ENCODE results near the gene RPP14.

Gene RPP14

DNA sequence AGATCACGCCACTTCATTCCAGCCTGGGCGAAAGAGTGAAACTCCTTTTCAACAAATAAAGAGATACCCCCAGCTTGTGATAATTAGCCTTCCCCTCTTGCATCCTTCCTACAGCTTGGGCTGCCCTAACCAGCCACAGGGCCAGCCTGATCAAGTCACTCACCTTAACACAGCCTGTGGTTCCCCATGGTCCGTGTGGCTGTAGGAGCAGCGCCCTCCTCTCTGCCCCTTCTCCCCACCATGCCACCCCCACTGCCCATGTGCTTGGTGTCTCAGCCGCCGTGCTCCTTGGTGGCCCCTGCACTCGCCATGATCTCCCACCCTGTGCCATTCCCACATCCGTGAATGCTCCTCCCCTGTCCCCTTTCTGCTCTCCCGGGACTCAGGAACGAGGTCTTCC, 13.2 kb upstream of the RPP14 start:
- no peak for DNase-seq

DNA sequence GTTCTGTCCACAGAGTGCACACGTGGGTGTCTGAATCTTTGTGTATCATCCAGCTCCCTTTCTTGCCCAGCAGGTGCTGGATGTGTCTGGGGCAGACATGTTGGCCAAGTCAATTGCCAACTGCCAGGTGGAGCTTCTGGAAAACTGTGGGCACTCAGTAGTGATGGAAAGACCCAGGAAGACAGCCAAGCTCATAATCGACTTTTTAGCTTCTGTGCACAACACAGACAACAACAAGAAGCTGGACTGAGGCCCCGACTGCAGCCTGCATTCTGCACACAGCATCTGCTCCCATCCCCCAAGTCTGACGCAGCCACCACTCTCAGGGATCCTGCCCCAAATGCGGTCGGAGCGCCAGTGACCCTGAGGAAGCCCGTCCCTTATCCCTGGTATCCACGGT, 12.5 kb upstream of the RPP14 start:
- DNase-seq = no peak

DNA sequence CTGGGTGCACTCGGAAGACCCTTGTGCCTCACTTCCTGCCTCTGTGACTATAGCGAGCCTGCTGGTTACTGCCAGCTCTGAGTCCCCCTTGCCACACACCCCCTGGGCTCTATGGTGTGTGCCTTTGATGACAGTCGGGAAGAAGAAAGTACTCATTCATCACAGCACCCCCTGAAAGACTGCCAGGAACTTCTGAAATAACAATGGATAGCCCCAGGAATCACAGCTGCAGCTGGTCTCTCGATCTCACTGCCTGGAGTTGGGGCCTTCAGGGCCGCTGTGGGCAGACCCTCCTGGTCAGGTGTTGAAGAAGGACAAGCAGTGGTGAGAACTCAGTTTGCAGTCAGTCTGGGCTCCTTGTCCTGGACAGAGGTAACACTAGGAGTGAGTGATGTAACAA, 9.8 kb upstream of the RPP14 start:
- DNase-seq = no peak

DNA sequence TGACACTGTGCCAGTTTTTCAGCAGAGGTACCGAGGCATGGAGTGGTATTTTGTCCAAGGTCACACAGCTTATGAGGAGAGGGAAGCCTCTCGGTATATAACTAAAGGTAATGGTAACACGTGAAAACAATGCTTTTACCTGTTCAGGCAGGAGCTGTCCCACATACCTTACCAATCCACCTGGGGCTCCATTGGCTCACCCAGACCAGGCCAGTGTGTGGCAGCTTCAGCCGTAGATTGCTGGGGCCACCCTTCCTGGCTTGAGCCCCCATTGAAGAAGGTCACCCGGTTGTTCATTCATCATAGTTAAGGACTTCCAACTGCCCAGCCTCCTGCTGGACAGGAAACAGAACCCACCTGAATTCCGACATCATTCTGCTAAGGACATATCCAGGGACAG, 9.2 kb upstream of the RPP14 start:
- DNase-seq = no peak

DNA sequence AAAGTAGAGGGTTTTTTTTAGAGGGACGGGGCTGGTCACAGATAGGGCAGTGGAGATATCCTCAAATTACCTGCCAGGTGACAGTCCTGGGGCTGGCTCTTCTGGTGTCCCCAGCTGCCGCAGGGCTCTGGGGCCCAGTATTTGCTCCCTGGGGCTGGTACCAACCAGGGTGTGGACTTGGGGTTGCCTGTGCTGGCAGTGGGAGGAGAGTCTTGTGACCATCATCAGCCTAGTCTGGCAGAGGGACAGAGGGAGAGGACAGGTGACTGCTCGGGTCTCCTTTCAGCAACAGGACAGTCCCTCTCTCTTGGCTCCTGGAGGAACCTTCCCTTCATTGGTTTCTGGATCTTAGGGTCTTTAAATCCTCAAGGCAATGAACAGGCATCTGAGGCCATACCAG, 7.9 kb upstream of the RPP14 start:
- DNase-seq = no peak

DNA sequence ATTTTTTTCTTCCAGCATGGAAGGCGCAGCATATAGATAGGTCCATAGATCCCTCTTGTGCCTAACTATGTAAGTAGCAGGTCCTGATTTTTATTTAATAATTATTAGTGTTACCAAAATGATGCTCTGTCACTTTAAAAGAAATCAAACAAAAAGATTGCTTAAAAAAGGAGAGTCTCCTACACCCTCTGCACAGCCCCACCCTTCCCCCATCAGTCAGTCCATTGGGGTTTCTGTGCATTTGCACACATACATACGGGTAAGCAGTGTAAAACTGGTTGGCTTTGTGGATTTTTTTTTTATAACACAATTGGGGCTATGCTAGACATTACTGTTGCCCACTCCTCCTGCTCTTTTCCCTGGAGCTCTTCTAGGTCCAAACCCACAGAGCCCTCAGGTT, 7.0 kb upstream of the RPP14 start:
- no peak for DNase-seq

DNA sequence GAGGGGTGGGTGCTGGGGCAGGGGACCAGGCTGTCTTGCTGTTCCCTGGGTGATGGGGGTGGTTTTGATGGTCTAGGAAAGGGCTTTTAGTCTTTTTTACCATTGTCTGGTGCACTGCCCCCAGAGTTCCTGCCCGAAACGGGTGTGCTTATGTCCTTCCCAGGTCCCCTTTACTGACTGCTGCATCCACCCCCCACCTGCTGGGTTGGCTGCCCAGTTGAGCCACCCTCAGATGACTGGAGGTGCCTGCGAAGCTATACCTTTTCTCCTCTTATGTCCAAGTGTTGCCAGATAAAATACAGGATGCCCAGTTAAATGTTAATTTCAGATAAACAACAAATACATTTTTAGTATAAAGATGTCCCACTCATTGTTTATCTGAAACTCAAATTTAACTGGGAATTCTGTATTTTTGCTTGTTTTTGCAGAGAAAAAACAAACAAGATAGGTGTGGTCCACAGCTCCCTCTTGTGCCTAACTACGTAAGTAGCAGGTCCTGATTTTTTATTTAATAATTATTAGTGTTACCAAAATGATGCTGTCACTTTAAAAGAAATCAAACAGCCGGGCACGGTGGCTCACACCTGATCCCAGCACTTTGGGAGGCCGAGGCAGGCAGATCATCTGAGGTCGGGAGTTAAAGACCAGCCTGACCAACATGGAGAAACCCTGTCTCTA, 6.1 kb upstream of the RPP14 start:
- DNase-seq = no peak

DNA sequence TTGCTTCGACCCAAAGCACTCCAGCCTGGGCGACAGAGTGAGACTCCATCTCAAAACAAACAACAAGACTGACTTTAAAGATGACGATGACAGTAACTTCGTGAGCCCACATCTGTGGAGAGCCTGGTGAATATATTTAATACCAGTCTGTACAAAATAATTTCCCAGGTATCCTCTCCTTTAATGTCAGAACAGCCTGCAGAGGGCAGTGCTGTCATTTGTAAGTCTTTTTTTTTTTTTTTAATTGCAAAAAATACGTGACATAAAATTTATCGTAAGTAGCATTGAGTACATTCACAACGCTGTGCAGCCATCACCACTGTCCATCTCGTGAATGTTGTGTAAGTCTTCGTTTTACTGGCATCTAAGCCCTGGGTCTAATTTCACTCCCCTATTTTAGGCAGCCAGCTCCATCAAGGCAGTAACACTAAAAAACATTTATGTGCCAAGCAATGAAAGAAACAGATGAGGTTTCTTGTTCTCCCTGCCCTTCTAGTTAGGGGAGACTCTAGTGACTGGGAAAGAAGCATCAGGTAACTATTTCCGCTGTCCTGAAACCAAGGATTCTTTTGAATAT, 1.7 kb downstream of the RPP14 start:
- DNase-seq = no peak

DNA sequence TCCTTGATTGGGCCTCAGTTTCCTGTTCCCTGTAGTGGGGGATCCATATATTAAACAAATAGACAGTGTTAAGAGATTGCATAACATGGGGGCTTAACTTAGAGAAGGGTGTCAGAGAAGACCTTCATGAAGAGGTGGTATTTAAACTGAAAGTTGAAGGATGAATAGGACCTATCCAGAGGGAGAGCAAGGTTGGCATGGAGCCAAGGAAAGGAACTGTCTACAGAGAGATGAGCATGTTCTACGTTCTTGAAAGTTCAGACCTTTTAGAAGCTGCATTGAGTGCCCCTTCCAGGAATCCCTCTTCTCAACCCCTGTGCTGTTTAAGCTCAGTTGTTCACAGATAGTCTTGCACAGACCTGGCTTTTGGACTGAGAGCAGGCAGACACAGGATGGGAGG, 2.7 kb downstream of the RPP14 start:
- DNase-seq = no peak

DNA sequence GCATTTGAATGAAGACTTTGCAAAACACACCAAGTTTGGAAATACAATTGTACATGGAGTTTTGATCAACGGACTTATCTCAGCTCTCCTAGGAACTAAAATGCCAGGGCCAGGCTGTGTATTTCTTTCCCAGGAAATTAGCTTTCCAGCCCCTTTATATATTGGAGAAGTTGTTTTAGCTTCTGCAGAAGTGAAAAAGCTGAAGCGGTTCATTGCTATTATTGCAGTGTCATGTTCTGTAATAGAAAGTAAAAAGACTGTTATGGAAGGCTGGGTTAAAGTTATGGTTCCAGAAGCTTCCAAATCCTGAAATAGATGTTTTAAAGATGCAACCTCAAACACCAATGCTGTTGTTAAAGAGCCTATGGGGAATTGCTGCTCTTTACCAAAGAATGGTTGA, 11.8 kb downstream of the RPP14 start:
- no peak for DNase-seq

DNA sequence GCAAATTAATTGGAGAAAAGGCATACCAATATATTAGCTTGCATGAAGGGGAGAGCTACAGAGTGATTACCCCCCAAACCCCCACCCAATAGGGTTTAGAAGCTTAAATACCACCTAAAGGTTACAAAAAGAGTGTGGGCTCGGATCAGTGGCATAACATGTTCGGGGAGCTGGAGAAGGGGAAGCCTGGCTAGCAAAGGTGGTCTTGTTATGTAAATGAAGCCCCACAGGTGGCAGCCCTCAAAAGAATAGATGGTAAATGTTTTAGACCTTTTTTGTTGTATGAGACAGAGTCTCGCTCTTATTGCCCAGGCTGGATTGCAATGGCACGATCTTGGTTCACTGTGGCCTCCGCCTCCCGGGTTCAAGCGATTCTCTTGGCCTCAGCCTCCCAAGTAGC, 15.7 kb downstream of the RPP14 start:
- no peak for DNase-seq

DNA sequence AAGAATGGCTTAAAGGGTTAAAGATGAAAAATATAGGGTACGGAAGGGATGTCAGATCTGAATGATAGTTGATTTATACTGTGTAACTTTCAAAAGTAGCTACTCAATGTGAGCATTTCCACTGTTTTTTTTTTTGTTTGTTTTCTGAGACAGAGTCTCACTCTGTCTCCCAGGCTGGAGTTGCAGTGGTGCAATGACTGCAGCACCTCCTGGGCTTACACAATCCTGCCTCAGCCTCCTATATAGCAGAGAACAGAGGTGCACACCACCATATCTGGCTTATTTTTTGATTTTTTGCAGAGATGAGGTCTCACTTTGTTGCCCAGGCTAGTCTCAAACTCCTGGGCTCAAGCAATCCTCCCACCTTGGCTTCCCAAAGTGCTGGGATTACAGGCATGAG, 16.7 kb downstream of the RPP14 start:
- DNase-seq = no peak

DNA sequence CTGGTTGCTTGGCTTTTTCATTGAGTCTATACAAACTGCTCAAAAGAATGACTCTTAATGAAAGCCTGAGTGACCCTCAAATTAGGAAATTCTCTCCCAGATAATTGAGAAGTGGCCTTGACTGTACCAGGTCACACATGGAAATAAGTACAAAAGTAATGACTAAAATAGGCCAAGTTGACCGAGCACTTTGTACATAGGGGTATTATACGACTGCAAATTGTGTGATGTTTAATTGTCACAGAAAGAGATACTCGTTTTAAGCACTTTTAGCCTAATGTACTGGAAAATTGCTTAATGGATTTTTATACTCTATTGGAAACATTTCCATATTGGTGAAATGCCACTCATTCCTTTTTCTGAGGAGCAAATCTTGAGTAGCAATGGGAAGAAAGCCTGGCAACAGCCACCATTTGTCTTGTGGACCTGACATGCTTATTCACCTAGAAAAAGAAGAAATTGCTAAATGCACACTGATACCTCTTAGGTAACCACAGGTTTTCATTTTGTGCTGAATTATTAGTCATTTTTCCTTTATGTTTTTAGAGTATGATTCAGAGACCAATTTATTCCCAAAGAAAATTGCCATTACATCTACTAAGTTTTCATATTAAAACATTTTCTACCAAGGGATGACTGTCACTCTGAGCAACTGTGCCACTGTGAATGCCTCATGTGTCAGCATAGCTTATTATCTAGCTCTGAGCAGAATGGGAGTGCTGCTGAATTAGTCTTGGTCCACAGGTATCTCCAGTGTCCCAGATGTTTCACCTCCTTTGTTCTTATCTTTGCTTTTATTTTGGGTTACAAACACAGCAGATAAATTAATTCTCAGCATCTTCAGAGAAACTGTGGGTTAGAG, 17.7 kb downstream of the RPP14 start:
- DNase-seq = no peak

DNA sequence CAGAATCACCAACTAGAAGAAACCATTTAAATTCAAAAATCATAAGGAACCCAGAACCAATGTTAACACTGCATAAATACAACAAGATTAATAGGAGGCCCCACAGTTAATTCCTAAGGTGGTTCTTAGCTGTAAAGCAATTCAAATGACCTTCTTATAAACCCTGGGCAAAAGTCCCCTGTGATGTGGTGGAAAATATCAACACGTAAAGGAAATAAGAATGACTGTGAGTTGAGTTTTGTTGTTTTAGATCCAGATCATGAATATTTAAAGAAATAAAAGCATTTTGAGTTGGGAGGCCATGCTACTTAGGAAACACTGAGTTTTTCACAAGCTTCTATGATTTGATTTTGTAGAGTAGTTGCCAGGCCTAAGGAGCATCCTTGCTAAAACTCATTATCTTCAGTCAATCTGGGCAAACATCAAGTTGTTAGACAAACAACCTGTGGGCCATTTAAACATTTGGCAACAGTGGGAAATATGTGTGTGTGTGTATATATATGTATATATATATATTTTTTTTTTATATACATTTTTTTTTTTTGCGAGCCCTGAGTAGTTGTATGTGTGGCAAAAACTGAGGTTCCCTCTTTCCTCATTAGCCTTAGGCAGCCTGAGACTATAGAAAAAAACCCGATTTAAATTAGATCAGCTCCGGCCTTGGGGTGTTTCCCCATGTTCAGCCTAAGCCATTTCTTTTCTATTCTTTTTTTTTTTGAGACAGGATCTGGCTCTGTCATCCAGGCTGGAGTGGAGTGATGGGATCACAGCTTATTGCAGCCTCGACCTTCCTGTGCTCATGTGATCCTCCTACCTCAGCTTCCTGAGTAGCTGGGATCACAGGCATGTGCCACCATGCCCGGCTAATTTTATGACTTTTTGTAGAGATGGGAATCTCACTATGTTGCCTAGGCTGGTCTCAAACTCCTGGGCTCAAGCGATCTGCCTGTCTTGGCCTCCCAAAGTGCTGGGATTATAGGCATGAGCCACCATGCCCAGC, 18.6 kb downstream of the RPP14 start:
- DNase-seq = no peak

DNA sequence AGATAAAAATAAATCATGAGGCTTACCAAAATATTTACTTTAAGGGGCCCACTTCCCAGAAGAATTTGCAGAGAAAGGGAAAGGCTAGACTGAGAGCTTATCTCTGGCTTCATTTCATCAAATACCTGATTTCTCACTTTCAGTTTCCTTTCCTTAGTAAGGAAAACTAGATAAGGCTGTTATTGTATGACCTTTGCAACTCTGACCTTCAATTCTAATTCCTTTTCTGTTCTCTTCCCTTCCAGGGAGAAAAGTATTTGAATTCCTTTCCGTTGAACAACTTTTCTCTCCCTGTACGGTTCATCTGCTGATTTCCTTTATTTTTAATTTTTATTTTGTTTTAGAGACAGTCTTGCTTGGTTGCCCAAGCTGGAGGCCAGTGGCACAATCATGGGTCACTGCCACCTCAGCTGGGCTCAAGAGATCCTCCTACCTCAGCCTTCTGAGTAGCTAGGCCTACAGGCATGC, 19.5 kb downstream of the RPP14 start:
- no peak for DNase-seq

DNA sequence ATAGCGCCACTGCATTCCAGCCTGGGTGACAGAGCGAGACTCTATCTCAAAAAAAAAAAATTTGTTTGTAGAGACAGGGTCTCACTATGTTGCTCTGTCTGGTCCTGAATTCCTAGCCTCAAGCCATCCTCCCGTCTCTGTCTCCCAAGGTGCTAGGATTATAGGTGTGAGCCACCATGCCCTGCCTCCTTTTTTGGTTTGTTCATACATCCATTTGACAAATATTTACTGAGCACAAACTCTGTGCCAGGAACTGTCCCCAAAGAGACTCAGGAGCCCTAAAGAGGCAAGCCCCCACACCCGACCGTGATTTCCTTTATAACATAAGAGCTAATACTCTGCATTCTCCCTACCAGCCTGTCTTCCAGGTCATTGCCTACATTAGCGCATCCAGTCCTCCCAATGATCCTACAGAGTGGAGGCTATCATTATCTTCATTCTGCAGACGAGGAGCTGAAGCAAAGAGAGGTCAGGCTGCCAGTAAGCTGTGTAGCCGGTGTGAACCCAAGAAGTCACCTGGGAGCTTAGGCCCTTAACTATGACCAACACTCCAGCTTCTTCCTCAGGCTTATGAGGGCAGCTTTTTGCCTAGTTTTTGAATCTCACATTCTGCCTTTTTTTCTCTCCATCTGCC, 20.3 kb downstream of the RPP14 start:
- no peak for DNase-seq

DNA sequence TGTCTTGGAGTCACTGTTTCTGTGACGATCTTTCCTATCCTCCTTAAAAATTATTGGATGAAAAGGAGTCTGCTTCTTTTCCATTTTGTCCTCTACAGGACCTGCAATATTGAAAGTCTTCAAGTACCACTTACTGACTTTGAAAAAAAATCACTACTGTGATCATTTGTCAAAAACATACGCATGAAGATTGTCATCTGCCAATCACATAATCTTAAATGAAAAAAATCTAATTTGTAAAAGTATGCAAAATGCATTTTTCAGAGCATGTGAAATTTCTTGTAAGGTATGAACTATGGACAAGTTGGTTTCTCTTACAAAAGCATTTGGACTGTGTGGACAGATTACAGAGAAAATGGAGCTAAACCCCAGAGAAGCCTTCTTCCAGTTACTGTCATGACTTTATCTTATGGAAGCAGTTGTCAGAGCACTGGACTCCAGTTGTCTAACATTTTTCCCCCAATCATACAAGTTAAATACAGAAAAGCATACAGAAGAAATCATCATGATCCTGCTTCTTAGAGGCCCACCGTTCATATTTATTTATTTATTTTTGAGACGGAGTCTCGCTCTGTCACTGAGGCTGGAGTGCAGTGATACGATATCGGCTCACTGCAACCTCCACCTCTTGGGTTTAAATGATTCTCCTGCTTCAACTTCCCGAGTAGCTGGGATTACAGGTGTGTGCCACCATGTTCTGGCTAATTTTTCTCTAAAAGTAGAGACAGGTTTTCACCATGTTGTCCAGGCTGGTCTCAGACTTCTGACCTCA, 23.3 kb downstream of the RPP14 start:
- DNase-seq = no peak

DNA sequence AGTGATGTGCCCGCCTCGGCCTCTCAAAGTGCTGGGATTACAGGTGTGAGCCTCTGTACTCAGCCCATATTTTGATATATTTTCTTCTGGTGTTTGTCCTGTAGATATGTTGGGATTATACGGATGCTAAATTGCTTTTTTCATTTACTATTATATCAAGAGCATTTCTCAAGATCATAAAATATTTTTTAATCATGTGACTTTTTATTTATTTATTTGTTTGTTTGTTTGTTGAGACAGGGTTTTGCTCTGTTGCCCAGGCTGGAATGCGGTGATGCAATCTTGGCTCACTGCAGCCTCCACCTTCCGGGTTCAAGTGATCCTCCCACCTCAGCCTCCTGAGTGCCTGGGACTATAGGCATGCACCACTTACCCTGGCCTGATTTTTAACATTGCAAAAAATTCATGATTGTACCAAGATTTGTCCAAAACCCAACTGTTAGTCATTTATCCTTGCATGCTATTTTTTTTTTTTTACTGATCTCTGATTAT, 23.9 kb downstream of the RPP14 start:
- no peak for DNase-seq

DNA sequence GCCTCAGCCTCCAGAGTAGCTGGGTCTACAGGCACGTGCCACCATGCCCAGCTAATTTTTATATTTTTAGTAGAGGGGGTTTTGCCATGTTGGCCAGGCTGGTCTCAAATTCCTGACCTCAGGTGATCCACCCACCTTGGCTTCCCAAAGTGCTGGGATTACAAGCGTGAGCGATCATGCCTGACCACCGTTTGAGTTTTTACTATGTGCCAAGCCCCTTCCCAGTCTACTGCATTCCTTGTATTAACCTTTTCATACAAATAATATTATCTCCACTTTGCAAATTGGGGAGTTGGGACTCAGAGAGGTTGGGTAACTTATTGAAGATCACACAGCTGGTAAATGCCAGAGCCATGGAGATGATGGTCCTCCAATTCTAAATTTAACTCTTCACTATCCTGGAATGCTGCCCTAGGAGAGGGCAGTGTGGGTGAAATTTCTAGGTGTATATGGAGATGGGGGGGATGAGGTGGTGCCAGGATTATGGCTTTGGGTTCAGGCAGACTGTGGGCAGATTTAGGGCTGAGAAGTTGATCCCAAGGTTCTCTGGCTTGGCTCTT, 25.6 kb downstream of the RPP14 start:
- DNase-seq = no peak

DNA sequence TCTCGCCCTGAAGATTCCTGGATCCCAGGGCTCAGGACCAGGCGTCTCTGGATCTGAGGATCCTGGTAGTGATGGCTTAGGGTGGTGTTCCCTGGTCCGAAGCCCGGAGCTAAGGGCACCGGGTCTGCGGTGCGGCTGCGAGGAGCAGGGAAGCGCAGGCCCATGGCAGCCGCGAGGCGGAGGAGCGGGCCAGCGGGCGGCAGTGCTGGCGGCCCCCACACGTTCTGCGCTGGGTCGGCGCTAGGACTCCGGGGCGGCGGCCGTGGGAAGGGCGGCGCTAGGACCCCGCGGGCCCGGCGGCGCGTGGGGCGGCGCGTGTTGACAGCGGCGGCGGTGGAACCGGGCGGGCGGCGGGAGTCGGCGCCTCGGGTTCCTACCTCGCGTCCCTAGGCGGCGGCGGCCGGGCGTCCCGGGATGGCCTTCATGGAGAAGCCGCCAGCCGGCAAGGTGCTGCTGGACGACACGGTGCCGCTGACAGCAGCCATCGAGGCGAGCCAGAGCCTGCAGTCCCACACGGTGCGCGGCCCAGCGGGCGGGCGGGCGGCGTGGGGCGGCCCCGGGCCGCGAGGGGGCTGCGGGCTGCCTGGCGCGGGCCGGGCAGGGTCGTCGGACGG, 26.6 kb downstream of the RPP14 start, which contains the start of gene PXK:
Gene PXK, plus strand, starts transcription at position 318 of the 614 bp plus-strand sequence. Its CDS starts 97 bp downstream, at position 415.
- DNase-seq = no peak
